Glutamatergic neuron (in vitro differentiated cells): ENCODE measurements around the gene IL20. TPM values are rescaled to one million over a fixed set of nuclear protein-coding genes. Genes with fewer than 3 reads are reported as not detected.

Experiments used
- DNase-seq: peaks from one replicate; pipeline ENCODE4 v3.0.0; 2022
- H3K27ac Mint-ChIP-seq: one replicate; pipeline ENCODE4 v1.8.0; 2020; ENCODE audit warnings: mild to moderate bottlenecking, mixed read lengths, inconsistent platforms; ENCODE audit not compliant: unreplicated experiment
- H3K27me3 Mint-ChIP-seq: one replicate; pipeline ENCODE4 v1.8.0; 2020; ENCODE audit warnings: mild to moderate bottlenecking, moderate library complexity, mixed read lengths, inconsistent platforms; ENCODE audit not compliant: unreplicated experiment
- H3K36me3 Mint-ChIP-seq: one replicate; pipeline ENCODE4 v1.8.0; 2020; ENCODE audit warnings: mild to moderate bottlenecking, mixed read lengths, inconsistent platforms; ENCODE audit not compliant: unreplicated experiment
- H3K4me1 Mint-ChIP-seq: one replicate; pipeline ENCODE4 v1.8.0; 2020; ENCODE audit warnings: mild to moderate bottlenecking, low read depth, mixed read lengths, inconsistent platforms; ENCODE audit not compliant: unreplicated experiment
- H3K4me3 Mint-ChIP-seq: one replicate; pipeline ENCODE4 v1.8.0; 2020; ENCODE audit warnings: mild to moderate bottlenecking, mixed read lengths, inconsistent platforms; ENCODE audit not compliant: unreplicated experiment
- H3K9me3 Mint-ChIP-seq: one replicate; pipeline ENCODE4 v1.8.0; 2020; ENCODE audit warnings: mild to moderate bottlenecking, moderate library complexity, mixed read lengths, inconsistent platforms; ENCODE audit not compliant: unreplicated experiment
- CTCF ChIP-seq: fragments of 200-600 bp; sonication (generic); IDR thresholded peaks from one replicate; pipeline ENCODE4 v1.5.0; 2021; ENCODE audit not compliant: partially characterized antibody, unreplicated experiment
- total RNA-seq: library from RNA; stranded (reverse); fragmentation: NEBNext Ultra II Directional; extraction: Animal tissue kit (Norgen Biotek cat#: 25700); gene quantifications from one replicate; pipeline ENCODE4 v1.2.1, GENCODE V29; 2021; ENCODE audit not compliant: unreplicated experiment

The IL20 gene
- total RNA-seq, 1 donor from 2014 or later = not detected

DNA sequence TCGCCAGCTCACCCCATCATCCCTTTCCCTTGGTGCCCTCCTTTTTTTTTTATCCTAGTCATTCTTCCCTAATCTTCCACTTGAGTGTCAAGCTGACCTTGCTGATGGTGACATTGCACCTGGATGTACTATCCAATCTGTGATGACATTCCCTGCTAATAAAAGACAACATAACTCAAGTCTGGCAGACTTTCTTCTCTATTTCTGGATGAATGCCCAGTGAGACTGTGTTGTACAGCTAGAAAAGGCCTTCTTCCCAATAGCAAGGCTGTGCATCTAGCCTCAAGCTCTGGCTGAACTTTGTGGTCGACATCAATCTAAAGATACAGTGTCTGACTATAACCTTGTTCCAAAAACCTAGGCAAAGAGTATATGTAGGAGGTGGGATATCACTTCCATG lies 38.3 kb downstream of the IL20 start:
- H3K27ac Mint-ChIP-seq = no peak overlapping the region
- DNase-seq = no peak
- H3K4me3 Mint-ChIP-seq = no peak overlapping the region
- H3K27me3 Mint-ChIP-seq = peaks cover 4% of the 10 kb centered on the region
- TF ChIP-seq CTCF = no peak
- no peaks in the 10 kb centered on the region for H3K36me3 Mint-ChIP-seq
- H3K4me1 Mint-ChIP-seq = no peaks in the 10 kb centered on the region
- peaks cover 3% of the 10 kb centered on the region for H3K9me3 Mint-ChIP-seq

GRCh38 chr1:206904423-206905142 lies 39.2 kb downstream of the IL20 start:
- no peak for TF ChIP-seq CTCF
- Mint-ChIP-seq H3K27me3 (peaks cover 8% of the 10 kb centered on the region), H3K27ac (no peak overlapping the region), H3K36me3 (no peaks in the 10 kb centered on the region), H3K4me1 (no peaks in the 10 kb centered on the region), H3K9me3 (peaks cover 3% of the 10 kb centered on the region), H3K4me3 (no peak overlapping the region)
- DNase-seq = no peak

- H3K27me3 Mint-ChIP-seq = peaks cover 8% of the 10 kb centered on the region
- no peak overlapping the region for H3K27ac Mint-ChIP-seq
- DNase-seq = no peak
- no peaks in the 10 kb centered on the region for H3K4me1 Mint-ChIP-seq
- H3K4me3 Mint-ChIP-seq = no peak overlapping the region
- TF ChIP-seq CTCF = no peak
- H3K36me3 Mint-ChIP-seq = no peaks in the 10 kb centered on the region
- peaks cover 3% of the 10 kb centered on the region for H3K9me3 Mint-ChIP-seq
Observed at GRCh38 chr1:206905295-206906164, 40.1 kb downstream of the IL20 start.

GRCh38 chr1:206907304-206907991 lies 42.0 kb downstream of the IL20 start:
- Mint-ChIP-seq H3K27ac (no peak overlapping the region), H3K4me1 (no peaks in the 10 kb centered on the region), H3K27me3 (peaks cover 8% of the 10 kb centered on the region), H3K36me3 (no peaks in the 10 kb centered on the region), H3K4me3 (no peak overlapping the region), H3K9me3 (peaks cover 3% of the 10 kb centered on the region)
- peak; percentile 57 for TF ChIP-seq CTCF
- DNase-seq = peak; percentile 68
